Brain microvascular endothelial cell (primary cell): ENCODE results near the gene TBC1D23.
"Not testable (repeated sequence)": the region's sequence is repeated elsewhere in the genome, so short reads cannot be mapped to it uniquely, and the experiment has no call there.

ENCODE experiments used
- DNase-seq: peaks from one replicate; pipeline ENCODE4 v3.0.0-alpha.2; 2020
- H3K27ac ChIP-seq: fragments of 250-450 bp; sonication (Bioruptor Pico); 2 replicates; pipeline ENCODE4 v1.5.1; 2020; ENCODE audit warnings: mild to moderate bottlenecking, moderate library complexity
- H3K27me3 ChIP-seq: fragments of 250-450 bp; sonication (Bioruptor Pico); replicated peaks from 2 replicates; pipeline ENCODE4 v1.5.1; 2020; ENCODE audit warnings: mild to moderate bottlenecking
- H3K36me3 ChIP-seq: fragments of 250-450 bp; sonication (Bioruptor Pico); replicated peaks from 2 replicates; pipeline ENCODE4 v1.5.1; 2020; ENCODE audit warnings: mild to moderate bottlenecking
- H3K4me3 ChIP-seq: 2 replicates; pipeline ENCODE4 v1.5.1; 2011; ENCODE audit warnings: low read depth, mild to moderate bottlenecking, control low read depth, low read length, moderate library complexity
- in situ Hi-C: cut with HindIII; loops from 2 replicates; pipeline ENCODE4 v1.10.0; 2017; ENCODE audit warnings: low sequenced_read_pairs, low pct_ligation_motif_present
- TF ChIP-seq, protein P1 (sequence below): IDR thresholded peaks from 2 replicates; pipeline ENCODE4 v1.5.1; 2011; ENCODE audit warnings: low read depth, mild to moderate bottlenecking, moderate library complexity, low read length, control low read depth, inconsistent platforms; ENCODE audit errors: missing control alignments

The TBC1D23 gene

DNA sequence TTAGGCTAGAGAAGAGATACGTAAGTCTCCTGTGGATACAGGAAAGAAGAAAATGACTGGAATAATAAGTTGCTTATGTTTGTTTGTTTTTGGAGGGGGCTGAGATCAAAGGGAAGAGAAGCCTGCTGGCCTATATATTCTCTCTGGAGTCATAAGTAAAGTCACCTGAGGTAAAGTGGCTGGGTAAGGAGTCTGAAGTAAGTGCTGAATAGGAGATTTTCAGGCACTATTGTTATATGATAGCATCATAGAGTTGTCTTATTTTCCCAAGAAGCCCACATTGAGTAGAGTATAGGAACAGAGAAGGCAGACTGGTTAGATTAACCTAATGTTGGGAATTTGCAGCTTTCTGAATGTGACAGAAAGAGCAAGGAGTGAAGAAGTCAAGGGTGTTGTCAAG, 10.7 kb downstream of the TBC1D23 start:
- in situ Hi-C loops = loop anchor here (25.0 kb wide), 1 partner anchor 434 kb away; no protein-coding TSS in a partner anchor
- DNase-seq = no peak
- Histone ChIP-seq H3K27ac (no peak overlapping the region), H3K27me3 (no peaks in the 10 kb centered on the region), H3K4me3 (no peak overlapping the region), H3K36me3 (no peaks in the 10 kb centered on the region)
- TF ChIP-seq, protein P1, sequence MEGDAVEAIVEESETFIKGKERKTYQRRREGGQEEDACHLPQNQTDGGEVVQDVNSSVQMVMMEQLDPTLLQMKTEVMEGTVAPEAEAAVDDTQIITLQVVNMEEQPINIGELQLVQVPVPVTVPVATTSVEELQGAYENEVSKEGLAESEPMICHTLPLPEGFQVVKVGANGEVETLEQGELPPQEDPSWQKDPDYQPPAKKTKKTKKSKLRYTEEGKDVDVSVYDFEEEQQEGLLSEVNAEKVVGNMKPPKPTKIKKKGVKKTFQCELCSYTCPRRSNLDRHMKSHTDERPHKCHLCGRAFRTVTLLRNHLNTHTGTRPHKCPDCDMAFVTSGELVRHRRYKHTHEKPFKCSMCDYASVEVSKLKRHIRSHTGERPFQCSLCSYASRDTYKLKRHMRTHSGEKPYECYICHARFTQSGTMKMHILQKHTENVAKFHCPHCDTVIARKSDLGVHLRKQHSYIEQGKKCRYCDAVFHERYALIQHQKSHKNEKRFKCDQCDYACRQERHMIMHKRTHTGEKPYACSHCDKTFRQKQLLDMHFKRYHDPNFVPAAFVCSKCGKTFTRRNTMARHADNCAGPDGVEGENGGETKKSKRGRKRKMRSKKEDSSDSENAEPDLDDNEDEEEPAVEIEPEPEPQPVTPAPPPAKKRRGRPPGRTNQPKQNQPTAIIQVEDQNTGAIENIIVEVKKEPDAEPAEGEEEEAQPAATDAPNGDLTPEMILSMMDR = no peak

DNA sequence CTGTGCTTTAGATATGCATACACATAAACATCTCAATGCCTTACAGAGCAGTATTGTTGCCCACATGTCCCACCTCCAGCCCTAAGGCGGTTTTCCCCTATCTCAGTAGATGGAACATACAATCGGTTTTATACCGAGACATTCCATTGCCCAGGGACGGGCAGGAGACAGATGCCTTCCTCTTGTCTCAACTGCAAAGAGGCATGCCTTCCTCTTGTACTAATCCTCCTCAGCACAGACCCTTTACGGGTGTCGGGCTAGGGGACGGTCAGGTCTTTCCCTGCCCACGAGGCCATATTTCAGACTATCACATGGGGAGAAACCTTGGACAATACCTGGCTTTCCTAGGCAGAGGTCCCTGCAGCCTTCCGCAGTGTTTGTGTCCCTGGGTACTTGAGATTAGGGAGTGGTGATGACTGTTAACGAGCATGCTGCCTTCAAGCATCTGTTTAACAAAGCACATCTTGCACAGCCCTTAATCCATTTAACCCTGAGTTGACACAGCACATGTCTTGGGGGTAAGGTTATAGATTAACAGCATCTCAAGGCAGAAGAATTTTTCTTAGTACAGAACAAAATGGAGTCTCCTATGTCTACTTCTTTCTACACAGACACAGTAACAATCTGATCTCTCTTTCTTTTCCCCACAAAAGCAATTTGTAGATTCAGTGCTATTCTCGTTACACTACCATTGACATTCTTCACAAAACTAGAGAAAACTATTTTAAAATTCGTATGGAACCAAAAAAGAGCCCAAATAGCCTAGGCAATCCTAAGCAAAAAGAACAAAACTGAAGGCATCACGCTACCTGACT, 12.2 kb downstream of the TBC1D23 start:
- H3K27me3 ChIP-seq, DNase-seq, H3K27ac ChIP-seq, H3K36me3 ChIP-seq, H3K4me3 ChIP-seq: not testable (repeated sequence)
- in situ Hi-C loops = loop anchor here (25.0 kb wide), 1 partner anchor 436 kb away; no protein-coding TSS in a partner anchor

DNA sequence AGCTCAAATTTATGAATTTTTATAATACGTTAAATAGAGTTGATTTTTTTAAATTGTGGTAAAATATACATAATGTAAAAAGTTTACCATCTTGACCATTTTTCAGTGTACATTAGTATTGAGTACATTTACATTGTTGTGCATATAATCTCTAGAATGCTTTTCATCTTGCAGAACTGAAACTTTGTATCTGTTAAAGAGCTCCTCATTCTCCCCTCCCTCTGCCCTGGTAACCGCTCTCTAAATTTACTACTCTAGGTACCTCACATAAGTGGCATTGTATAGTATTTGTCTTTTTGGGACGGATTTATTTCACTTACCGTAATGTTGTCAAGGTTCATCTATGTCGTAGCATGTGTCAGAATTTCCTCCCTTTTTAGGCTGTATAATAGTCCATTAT, 13.6 kb downstream of the TBC1D23 start:
- in situ Hi-C loops = loop anchor here (25.0 kb wide), 1 partner anchor 437 kb away; no protein-coding TSS in a partner anchor
- Histone ChIP-seq H3K4me3 (no peak overlapping the region), H3K27ac (no peak overlapping the region), H3K27me3 (no peaks in the 10 kb centered on the region), H3K36me3 (no peaks in the 10 kb centered on the region)
- TF ChIP-seq, protein P1 = no peak
- DNase-seq = no peak

DNA sequence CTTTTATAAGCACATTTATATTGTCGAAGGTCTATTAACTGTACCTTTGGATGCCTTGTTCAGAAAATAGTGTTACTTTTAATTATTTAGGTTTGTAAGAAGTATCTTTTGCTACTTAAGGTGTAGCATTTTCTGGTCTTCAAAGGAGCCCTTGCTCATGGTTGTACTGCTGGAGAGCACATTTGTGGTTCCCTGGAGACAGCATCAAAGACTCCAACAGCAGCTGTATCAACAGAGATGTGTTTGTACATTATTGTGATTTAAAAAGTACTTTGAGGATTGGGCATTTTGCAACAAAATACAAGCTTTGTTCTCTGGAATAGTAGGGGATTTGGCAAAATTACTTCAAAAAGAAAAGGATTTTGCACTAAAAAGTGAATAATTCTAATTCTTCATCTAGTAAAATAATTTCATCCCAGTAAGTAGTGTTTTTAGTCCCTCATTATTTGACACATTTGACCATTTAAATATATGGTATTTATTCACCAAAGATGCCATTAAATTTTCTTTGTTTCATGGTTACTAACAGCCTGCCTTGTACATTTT, 16.5 kb downstream of the TBC1D23 start:
- H3K4me3 ChIP-seq = no peak overlapping the region
- no peak for DNase-seq
- TF ChIP-seq, protein P1 = no peak
- peaks cover 4% of the 10 kb centered on the region for H3K36me3 ChIP-seq
- no peaks in the 10 kb centered on the region for H3K27me3 ChIP-seq
- no peak overlapping the region for H3K27ac ChIP-seq
- in situ Hi-C loops = no loop called here

DNA sequence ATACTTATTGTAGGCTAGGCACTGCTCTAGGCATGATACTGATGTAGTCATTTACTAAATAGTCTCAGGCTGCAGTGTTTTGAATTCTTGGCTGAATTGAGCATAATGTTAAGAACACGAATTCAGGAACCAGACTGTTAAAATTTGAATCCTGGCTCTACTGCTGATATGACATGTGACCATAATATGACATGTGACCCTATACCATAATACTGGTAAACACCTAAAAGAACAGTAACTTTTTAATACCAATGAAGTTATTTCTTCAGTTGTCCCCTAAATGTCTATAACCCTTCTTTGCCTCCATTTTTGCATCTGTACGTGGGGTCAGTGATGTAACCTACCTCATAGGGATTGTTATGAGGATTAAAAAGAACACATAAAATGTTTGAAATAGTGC, 18.1 kb downstream of the TBC1D23 start:
- DNase-seq = no peak
- TF ChIP-seq, protein P1 = no peak
- H3K36me3 ChIP-seq = peaks cover 4% of the 10 kb centered on the region
- H3K4me3 ChIP-seq = no peak overlapping the region
- H3K27ac ChIP-seq = no peak overlapping the region
- in situ Hi-C loops = no loop called here
- no peaks in the 10 kb centered on the region for H3K27me3 ChIP-seq

DNA sequence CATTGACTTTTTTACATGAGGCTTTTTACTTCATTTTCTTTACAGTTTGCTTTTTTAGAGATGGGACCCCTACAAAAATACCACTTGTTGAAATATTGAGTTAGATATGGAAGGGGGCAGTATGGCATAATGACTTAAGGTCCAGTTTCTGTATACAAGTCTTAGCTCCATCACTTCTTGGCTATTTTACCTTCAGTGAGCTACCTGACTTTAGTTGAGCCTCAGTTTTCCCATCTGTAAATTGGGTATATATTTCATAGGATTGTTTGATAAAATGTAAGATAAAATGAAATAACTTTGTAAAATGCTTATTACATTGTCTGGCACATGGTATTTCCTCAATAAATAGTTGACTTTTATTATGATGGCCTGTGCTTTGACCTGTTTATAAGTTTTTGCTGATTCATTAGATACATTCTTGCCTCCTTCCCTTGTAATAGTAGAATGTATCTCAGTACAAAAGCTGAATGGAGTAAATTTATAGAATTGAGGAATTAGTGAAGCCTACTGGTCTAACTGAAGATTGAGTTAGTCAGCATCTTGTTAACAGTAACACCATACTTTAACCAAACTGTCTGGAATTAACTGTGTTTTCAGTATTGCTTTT, 27.6 kb downstream of the TBC1D23 start:
- no peak for DNase-seq
- TF ChIP-seq, protein P1 = no peak
- in situ Hi-C loops = no loop called here

More for the DNA sequence above, 27.6 kb downstream of the TBC1D23 start:
- H3K4me3 ChIP-seq = no peak overlapping the region
- peaks cover 9% of the 10 kb centered on the region for H3K36me3 ChIP-seq
- no peak overlapping the region for H3K27ac ChIP-seq
- no peaks in the 10 kb centered on the region for H3K27me3 ChIP-seq
